DMS 273 (cell line): Measurements from ENCODE around the gene GLOD4.
"Not testable (repeated sequence)": the region's sequence is repeated elsewhere in the genome, so short reads cannot be mapped to it uniquely, and the experiment has no call there.

Experiments used
- DNase-seq: peaks from one replicate; lab custom pipeline; 2025; ENCODE audit not compliant: unreplicated experiment; lab: John Stamatoyannopoulos, UW

GLOD4 gene

GRCh38 chr17:781805-782731 lies at the start of gene GLOD4, which contains the start of gene MRM3:
Gene GLOD4 (minus strand): TSS chr17:782280. CDS start chr17:782255, 25 bp downstream.
Gene MRM3 (plus strand): TSS chr17:782353. CDS start chr17:782379, 26 bp downstream.
- DNase-seq, result peak; percentile 92

GRCh38 chr17:830950-831349 lies 48.9 kb upstream of the GLOD4 start:
- DNase-seq, result no peak

- DNase-seq, result no peak
Measured at GRCh38 chr17:830381-830780, 48.3 kb upstream of the GLOD4 start.

- not testable (repeated sequence) for DNase-seq
Measured at GRCh38 chr17:829614-830013, 47.5 kb upstream of the GLOD4 start.

DNA sequence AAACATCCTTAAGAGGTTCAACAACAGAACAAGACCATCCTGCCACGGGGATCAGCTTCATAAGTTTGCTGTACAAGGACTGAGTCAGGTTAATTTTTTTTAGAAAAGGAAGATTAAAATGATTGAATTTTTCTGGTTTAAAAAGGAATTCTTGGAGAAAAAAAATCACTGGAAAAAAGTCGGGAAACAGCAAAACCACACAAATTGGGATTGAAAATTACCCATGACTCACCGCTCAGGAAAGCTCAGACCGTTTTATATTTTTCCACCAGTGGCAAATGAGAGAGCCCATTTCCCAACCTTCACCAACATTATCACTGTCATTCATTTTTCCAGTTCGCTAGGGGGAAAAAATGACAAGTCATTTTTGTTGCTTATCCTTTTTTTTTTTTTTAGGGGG lies 46.7 kb upstream of the GLOD4 start:
- DNase-seq, result no peak

GRCh38 chr17:826778-827177 lies 44.7 kb upstream of the GLOD4 start:
- DNase-seq, result no peak

- DNase-seq, result no peak
Measured at GRCh38 chr17:825216-825615, 43.1 kb upstream of the GLOD4 start.

GRCh38 chr17:824378-824777 lies 42.3 kb upstream of the GLOD4 start:
- DNase-seq, result no peak

DNA sequence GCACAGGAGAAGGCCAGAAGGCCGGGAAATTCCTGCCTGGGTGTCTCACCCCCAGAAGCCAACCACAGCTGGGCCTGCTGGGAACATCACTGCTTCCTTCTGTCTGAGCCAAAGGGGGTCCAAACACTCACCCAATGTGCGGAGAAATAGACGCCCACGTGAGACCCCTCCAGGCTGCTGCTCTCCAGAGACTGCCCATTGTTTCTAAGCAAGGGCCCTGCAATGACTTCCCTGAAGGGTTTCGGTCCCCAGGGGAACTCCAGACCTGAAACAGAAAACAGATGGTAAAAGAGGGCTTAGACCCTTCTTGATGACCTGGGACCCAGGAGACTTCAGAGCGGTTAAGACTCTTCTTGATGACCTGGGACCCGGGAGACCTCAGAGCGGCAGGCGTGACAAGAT lies 41.4 kb upstream of the GLOD4 start:
- no peak for DNase-seq

GRCh38 chr17:819251-819650 lies 37.2 kb upstream of the GLOD4 start:
- DNase-seq, result no peak

DNA sequence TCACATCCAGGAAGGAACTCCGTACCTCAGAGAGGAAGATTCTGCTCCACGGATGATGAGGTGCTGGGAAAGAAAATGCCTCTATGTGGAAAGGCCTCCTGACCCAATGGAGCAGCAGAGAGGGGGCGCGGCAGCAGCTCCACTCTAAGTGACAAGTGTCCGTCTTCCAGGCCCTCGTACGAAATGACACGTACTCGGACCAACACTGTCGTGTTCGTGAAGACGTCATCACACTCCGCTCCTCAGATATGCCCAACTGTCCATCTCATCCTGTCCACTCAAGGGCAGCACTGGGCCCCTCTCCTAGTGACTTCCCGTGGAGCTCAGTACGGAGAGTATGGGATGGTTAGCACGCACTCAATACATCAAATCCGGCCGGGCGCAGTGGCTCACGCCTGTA lies 32.3 kb upstream of the GLOD4 start:
- DNase-seq, result no peak

DNA sequence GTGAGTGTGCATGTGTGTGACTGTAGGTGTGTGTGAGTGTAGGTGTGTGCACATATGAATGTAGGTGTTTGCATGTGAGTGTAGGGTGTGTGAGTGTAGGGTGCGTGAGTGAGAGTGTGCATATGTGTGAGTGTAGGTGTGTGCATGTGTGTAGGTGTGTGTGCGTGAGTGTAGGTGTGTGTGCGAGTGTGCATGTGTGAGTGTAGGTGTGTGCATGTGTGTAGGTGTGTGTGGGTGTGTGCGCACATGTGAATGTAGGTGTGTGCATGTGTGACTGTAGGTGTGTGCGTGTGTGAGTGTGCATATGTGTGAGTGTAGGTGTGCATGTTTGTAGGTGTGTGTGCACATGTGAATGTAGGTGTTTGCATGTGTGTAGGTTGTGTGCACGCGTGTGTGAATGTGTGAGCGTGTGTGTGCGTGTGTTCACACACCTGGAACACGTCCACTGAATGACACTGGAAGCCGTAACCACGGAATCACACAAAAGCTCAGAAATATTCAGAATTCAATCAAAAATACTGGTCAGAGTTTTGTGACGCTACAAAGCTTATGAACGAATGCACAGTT lies 30.6 kb upstream of the GLOD4 start:
- DNase-seq, result no peak

- no peak for DNase-seq
Measured at GRCh38 chr17:811051-811784, 29.1 kb upstream of the GLOD4 start.

DNA sequence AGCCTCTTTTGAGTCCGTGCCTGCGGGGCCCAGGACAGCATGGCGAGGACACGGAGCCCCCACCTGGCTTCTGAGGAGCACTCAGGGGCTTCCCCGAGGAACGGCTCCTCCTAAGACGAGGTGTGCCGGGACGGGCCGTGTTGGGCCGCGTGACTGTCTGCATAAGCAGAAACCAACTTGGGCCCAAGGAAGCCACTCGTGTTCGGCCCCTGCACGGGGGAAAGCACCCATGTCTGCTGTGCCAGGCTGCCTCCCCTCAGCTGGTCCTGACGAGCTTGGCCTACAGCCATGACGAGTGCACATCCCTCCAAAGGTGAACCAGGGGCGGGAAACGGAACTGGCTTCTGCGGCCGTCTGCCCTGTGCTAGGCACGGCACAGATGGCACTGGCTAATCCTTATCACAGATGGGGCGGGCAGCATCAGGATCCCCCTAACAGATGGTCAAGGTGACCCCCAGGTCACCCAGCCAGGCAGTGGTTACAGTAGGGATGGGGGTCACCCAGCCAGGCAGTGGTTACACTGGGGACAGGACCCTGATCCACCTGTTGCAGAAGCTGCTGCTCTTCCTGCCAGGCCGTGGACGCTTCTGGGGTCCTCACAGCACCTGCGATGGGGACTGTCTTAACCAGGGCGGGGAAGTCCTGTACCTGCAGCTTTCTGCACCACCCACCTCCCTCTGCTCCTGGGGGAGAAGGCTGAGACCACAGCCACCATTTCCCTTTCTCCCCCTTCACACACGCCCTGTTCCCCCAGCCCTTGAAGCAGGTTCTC lies 25.6 kb upstream of the GLOD4 start:
- peak; percentile 39 for DNase-seq

- no peak for DNase-seq
Measured at GRCh38 chr17:806781-807522, 24.9 kb upstream of the GLOD4 start.

DNA sequence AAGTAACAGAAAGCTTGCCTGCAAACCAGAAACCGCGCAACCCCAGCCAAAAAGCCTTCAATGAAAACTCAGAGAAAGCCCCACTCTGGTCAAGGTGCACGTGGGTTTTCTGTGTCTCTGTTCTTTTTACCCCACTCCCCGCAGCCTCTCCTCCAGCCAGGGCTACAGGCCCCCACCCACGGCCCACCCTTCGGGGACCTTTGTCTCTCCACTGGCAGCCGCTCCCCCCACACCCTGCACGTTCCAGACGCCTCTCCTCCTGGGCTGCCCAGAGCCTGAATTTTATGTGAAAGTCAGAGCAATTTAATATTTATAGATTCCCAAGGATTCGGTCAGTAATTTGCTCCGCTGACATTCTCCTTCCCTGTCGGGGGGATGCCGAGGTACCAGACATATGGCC lies 24.3 kb upstream of the GLOD4 start:
- no peak for DNase-seq

GRCh38 chr17:805886-806285 lies 23.8 kb upstream of the GLOD4 start:
- DNase-seq, result not testable (repeated sequence)

GRCh38 chr17:804541-805435 lies 22.7 kb upstream of the GLOD4 start:
- DNase-seq, result no peak
